SK-N-MC (cell line): ENCODE measurements around the gene ZNF79.

Experiments
- EZH2 ChIP-seq: fragments of 200-600 bp; sonication (generic); IDR thresholded peaks from one replicate; pipeline ENCODE4 v1.6.1; 2017; ENCODE audit warnings: antibody characterized with exemption
- POLR2AphosphoS5 ChIP-seq: IDR thresholded peaks from 2 replicates; pipeline ENCODE4 v1.6.1; 2012; ENCODE audit warnings: mild to moderate bottlenecking, low read depth, low read length, borderline replicate concordance

DNA sequence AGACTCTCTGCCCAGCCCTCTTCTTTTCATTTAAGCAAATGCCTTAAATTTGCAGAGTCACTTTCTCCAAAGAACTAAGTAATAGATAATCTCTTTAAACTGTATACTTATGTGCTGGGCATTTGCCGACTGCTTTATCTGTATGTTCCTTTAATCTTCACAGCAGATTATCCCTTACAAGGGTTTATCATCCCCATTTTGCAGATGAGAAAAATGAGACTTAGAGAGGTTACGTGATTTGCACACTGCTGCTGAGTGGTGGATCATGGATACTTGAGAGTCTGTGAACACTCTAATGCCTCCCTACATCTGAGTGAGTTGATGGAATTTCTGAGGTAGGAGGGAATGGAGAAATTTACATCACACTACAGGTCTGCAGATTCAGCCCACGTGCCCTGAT lies 4.2 kb downstream of the ZNF79 start:
- no peak for TF ChIP-seq EZH2
- TF ChIP-seq POLR2AphosphoS5, result no peak
